ENCODE measurements around the gene CCL21.

The CCL21 gene

GRCh38 chr9:34684816-34685215, 25.1 kb downstream of the CCL21 start:
- Histone ChIP-seq H3K23ac (ENCODE audit: low read depth, low read length, poor library complexity) (no peak overlapping the region), H3K27ac (replicated peaks; ENCODE audit: low read length) (no peak overlapping the region), H4K8ac (ENCODE audit: low read depth, low read length) (no peak overlapping the region), H2BK12ac (ENCODE audit: low read length) (no peak overlapping the region), H3K18ac (ENCODE audit: low read length) (no peak overlapping the region), H2AFZ (ENCODE audit: low read length) (no peak overlapping the region), H2BK5ac (ENCODE audit: low read length) (no peak overlapping the region), H3K9me3 (replicated peaks in 1 of 2; ENCODE audit: control insufficient read depth in 2 of 2, insufficient read depth in 1 of 2, low read depth in 1 of 2, low read length in 2 of 2) (no peaks in the 10 kb centered on the region), H2AK5ac (ENCODE audit: low read depth, low read length) (no peak overlapping the region), H4K91ac (ENCODE audit: low read depth, low read length, poor library complexity) (no peak overlapping the region), H2BK15ac (ENCODE audit: low read length) (no peak overlapping the region), H2BK120ac (ENCODE audit: low read depth, low read length) (no peak overlapping the region), H3K14ac (ENCODE audit: low read length) (no peak overlapping the region), H3K79me1 (ENCODE audit: low read depth, low read length) (no peaks in the 10 kb centered on the region), H3K4me1 (ENCODE audit: control insufficient read depth in 2 of 2, insufficient read depth in 1 of 2, low read depth in 1 of 2, low read length in 2 of 2) (no peaks in the 10 kb centered on the region), H3K36me3 (replicated peaks in 1 of 2; ENCODE audit: control insufficient read depth in 2 of 2, insufficient read depth in 2 of 2, low read length in 2 of 2) (no peaks in the 10 kb centered on the region), H3K4ac (ENCODE audit: low read length) (no peak overlapping the region), H3K9ac (ENCODE audit: low read depth, low read length, poor library complexity) (no peak overlapping the region), H3K27me3 (ENCODE audit: control insufficient read depth in 3 of 3, insufficient read depth in 3 of 3, low read depth in 1 of 3, low read length in 3 of 3) (no peaks in the 10 kb centered on the region), H3K4me2 (ENCODE audit: insufficient read depth, low read length, poor library complexity, severe bottlenecking) (no peak overlapping the region), H3K4me3 (ENCODE audit: low read length in 2 of 2) (no peak overlapping the region)
- WGBS, 2 donors (ENCODE audit: extremely low coverage in 2 of 2, insufficient read length in 2 of 2, insufficient replicate concordance in 1 of 2): no CpG with 5 or more reads among the region's 4 CpGs
- no peak for DNase-seq (ENCODE audit: low spot score)

- no peaks in the 10 kb centered on the region for H3K4me1 ChIP-seq (ENCODE audit: control insufficient read depth in 2 of 2, insufficient read depth in 1 of 2, low read depth in 1 of 2, low read length in 2 of 2)
- H4K91ac ChIP-seq (ENCODE audit: low read depth, low read length, poor library complexity): no peak overlapping the region
- no peak overlapping the region for H4K8ac ChIP-seq (ENCODE audit: low read depth, low read length)
- H3K14ac ChIP-seq (ENCODE audit: low read length): no peak overlapping the region
- peaks cover 0 to under 1% of the 10 kb centered on the region in 2 donors for H3K36me3 ChIP-seq (replicated peaks in 1 of 2; ENCODE audit: control insufficient read depth in 2 of 2, insufficient read depth in 2 of 2, low read length in 2 of 2)
- no peak overlapping the region for H2BK15ac ChIP-seq (ENCODE audit: low read length)
- H2BK5ac ChIP-seq (ENCODE audit: low read length): no peak overlapping the region
- no peak overlapping the region for H3K18ac ChIP-seq (ENCODE audit: low read length)
- H3K27ac ChIP-seq (replicated peaks; ENCODE audit: low read length): no peak overlapping the region
- no peaks in the 10 kb centered on the region for H3K79me1 ChIP-seq (ENCODE audit: low read depth, low read length)
- H2BK120ac ChIP-seq (ENCODE audit: low read depth, low read length): no peak overlapping the region
- H3K9ac ChIP-seq (ENCODE audit: low read depth, low read length, poor library complexity): no peak overlapping the region
- no peak overlapping the region for H3K4ac ChIP-seq (ENCODE audit: low read length)
- H3K4me3 ChIP-seq (ENCODE audit: low read length in 2 of 2): no peak overlapping the region
- H2AK5ac ChIP-seq (ENCODE audit: low read depth, low read length): no peak overlapping the region
- H3K9me3 ChIP-seq (replicated peaks in 1 of 2; ENCODE audit: control insufficient read depth in 2 of 2, insufficient read depth in 1 of 2, low read depth in 1 of 2, low read length in 2 of 2): no peaks in the 10 kb centered on the region
- no peak overlapping the region for H2AFZ ChIP-seq (ENCODE audit: low read length)
- no CpG with 5 or more reads among the region's 4 CpGs for WGBS, 2 donors (ENCODE audit: extremely low coverage in 2 of 2, insufficient read length in 2 of 2, insufficient replicate concordance in 1 of 2)
- DNase-seq (ENCODE audit: low spot score): no peak
- no peak overlapping the region for H3K4me2 ChIP-seq (ENCODE audit: insufficient read depth, low read length, poor library complexity, severe bottlenecking)
- H2BK12ac ChIP-seq (ENCODE audit: low read length): no peak overlapping the region
- H3K23ac ChIP-seq (ENCODE audit: low read depth, low read length, poor library complexity): no peak overlapping the region
- H3K27me3 ChIP-seq (ENCODE audit: control insufficient read depth in 3 of 3, insufficient read depth in 3 of 3, low read depth in 1 of 3, low read length in 3 of 3): no peaks in the 10 kb centered on the region
Observed at GRCh38 chr9:34684145-34684544, 25.8 kb downstream of the CCL21 start.

- Histone ChIP-seq H3K4me1 (ENCODE audit: control insufficient read depth in 2 of 2, insufficient read depth in 1 of 2, low read depth in 1 of 2, low read length in 2 of 2) (no peaks in the 10 kb centered on the region), H3K23ac (ENCODE audit: low read depth, low read length, poor library complexity) (no peak overlapping the region), H3K9me3 (replicated peaks in 1 of 2; ENCODE audit: control insufficient read depth in 2 of 2, insufficient read depth in 1 of 2, low read depth in 1 of 2, low read length in 2 of 2) (no peaks in the 10 kb centered on the region), H3K14ac (ENCODE audit: low read length) (no peak overlapping the region), H2BK15ac (ENCODE audit: low read length) (no peak overlapping the region), H3K18ac (ENCODE audit: low read length) (no peak overlapping the region), H3K4me2 (ENCODE audit: insufficient read depth, low read length, poor library complexity, severe bottlenecking) (no peak overlapping the region), H3K27me3 (ENCODE audit: control insufficient read depth in 3 of 3, insufficient read depth in 3 of 3, low read depth in 1 of 3, low read length in 3 of 3) (no peaks in the 10 kb centered on the region), H3K79me1 (ENCODE audit: low read depth, low read length) (peaks cover 1% of the 10 kb centered on the region), H4K8ac (ENCODE audit: low read depth, low read length) (no peak overlapping the region), H2BK12ac (ENCODE audit: low read length) (no peak overlapping the region), H3K36me3 (replicated peaks in 1 of 2; ENCODE audit: control insufficient read depth in 2 of 2, insufficient read depth in 2 of 2, low read length in 2 of 2) (peaks cover 0 to 2% of the 10 kb centered on the region in 2 donors), H3K9ac (ENCODE audit: low read depth, low read length, poor library complexity) (no peak overlapping the region), H3K4me3 (ENCODE audit: low read length in 2 of 2) (no peak overlapping the region), H2BK120ac (ENCODE audit: low read depth, low read length) (no peak overlapping the region), H4K91ac (ENCODE audit: low read depth, low read length, poor library complexity) (no peak overlapping the region), H2BK5ac (ENCODE audit: low read length) (no peak overlapping the region), H2AFZ (ENCODE audit: low read length) (no peak overlapping the region), H3K27ac (replicated peaks; ENCODE audit: low read length) (no peak overlapping the region), H3K4ac (ENCODE audit: low read length) (no peak overlapping the region), H2AK5ac (ENCODE audit: low read depth, low read length) (no peak overlapping the region)
- DNase-seq (ENCODE audit: low spot score): no peak
- WGBS, 2 donors (ENCODE audit: extremely low coverage in 2 of 2, insufficient read length in 2 of 2, insufficient replicate concordance in 1 of 2): no CpG with 5 or more reads among the region's 2 CpGs
Observed at GRCh38 chr9:34675869-34676268, 34.1 kb downstream of the CCL21 start.

GRCh38 chr9:34675048-34675714, 34.8 kb downstream of the CCL21 start:
- Histone ChIP-seq H3K9ac (ENCODE audit: low read depth, low read length, poor library complexity) (no peak overlapping the region), H4K91ac (ENCODE audit: low read depth, low read length, poor library complexity) (no peak overlapping the region), H3K27ac (replicated peaks; ENCODE audit: low read length) (no peak overlapping the region), H3K4me2 (ENCODE audit: insufficient read depth, low read length, poor library complexity, severe bottlenecking) (no peak overlapping the region), H3K14ac (ENCODE audit: low read length) (no peak overlapping the region), H3K4ac (ENCODE audit: low read length) (no peak overlapping the region), H3K4me3 (ENCODE audit: low read length in 2 of 2) (no peak overlapping the region), H2BK5ac (ENCODE audit: low read length) (no peak overlapping the region), H3K36me3 (replicated peaks in 1 of 2; ENCODE audit: control insufficient read depth in 2 of 2, insufficient read depth in 2 of 2, low read length in 2 of 2) (peaks cover 0 to 2% of the 10 kb centered on the region in 2 donors), H2BK12ac (ENCODE audit: low read length) (no peak overlapping the region), H2AK5ac (ENCODE audit: low read depth, low read length) (no peak overlapping the region), H3K9me3 (replicated peaks in 1 of 2; ENCODE audit: control insufficient read depth in 2 of 2, insufficient read depth in 1 of 2, low read depth in 1 of 2, low read length in 2 of 2) (peaks cover 2 to 3% of the 10 kb centered on the region in 2 donors), H2BK15ac (ENCODE audit: low read length) (no peak overlapping the region), H3K4me1 (ENCODE audit: control insufficient read depth in 2 of 2, insufficient read depth in 1 of 2, low read depth in 1 of 2, low read length in 2 of 2) (no peaks in the 10 kb centered on the region), H2BK120ac (ENCODE audit: low read depth, low read length) (no peak overlapping the region), H2AFZ (ENCODE audit: low read length) (peak overlapping the region; percentile 71), H3K27me3 (ENCODE audit: control insufficient read depth in 3 of 3, insufficient read depth in 3 of 3, low read depth in 1 of 3, low read length in 3 of 3) (no peaks in the 10 kb centered on the region), H3K23ac (ENCODE audit: low read depth, low read length, poor library complexity) (no peak overlapping the region), H3K18ac (ENCODE audit: low read length) (no peak overlapping the region), H3K79me1 (ENCODE audit: low read depth, low read length) (peaks cover 2% of the 10 kb centered on the region), H4K8ac (ENCODE audit: low read depth, low read length) (no peak overlapping the region)
- WGBS, 2 donors (ENCODE audit: extremely low coverage in 2 of 2, insufficient read length in 2 of 2, insufficient replicate concordance in 1 of 2): no CpG with 5 or more reads among the region's 10 CpGs
- peak; percentile 71 for DNase-seq (ENCODE audit: low spot score)

Data from neuronal stem cell (in vitro differentiated cells).